Natural killer cell (primary cell): ENCODE data around the gene A1BG. TPM values are rescaled to one million over a fixed set of nuclear protein-coding genes. Genes with fewer than 3 reads are reported as not detected.
"Not testable (repeated sequence)": the region's sequence is repeated elsewhere in the genome, so short reads cannot be mapped to it uniquely, and the experiment has no call there.

Experiments
- ATAC-seq, 3 donors: fragments of 150-1000 bp in 2 of 3; fragments of 200-7000 bp in 1 of 3; cut with Tn5 transposase; 1 replicate in 1 of 3; 2 replicates in 2 of 3; pipeline ENCODE4 v1.10.0; 2021; ENCODE audit warnings: mild to moderate bottlenecking in 2 of 3, moderate library complexity in 2 of 3
- DNase-seq, 2 donors: peaks; one replicate each; pipeline versions ENCODE4 v3.0.0 to v3.0.0-alpha.2; 2013 to 2021; ENCODE audit warnings: mixed read lengths in 1 of 2
- H3K27ac ChIP-seq: one replicate; pipeline ENCODE4 v1.5.1; 2013; ENCODE audit warnings: mild to moderate bottlenecking, low read length
- H3K27me3 ChIP-seq: one replicate; pipeline ENCODE4 v1.6.1; 2013; ENCODE audit warnings: low read length; ENCODE audit not compliant: control insufficient read depth, insufficient read depth
- H3K36me3 ChIP-seq: one replicate; pipeline ENCODE4 v1.6.1; 2013; ENCODE audit warnings: low read length; ENCODE audit not compliant: control insufficient read depth, insufficient read depth
- H3K4me1 ChIP-seq: one replicate; pipeline ENCODE4 v1.6.1; 2013; ENCODE audit warnings: low read length; ENCODE audit not compliant: control insufficient read depth, insufficient read depth
- H3K4me3 ChIP-seq: one replicate; pipeline ENCODE4 v1.5.1; 2013; ENCODE audit warnings: low read length
- H3K9me3 ChIP-seq: one replicate; pipeline ENCODE4 v1.6.1; 2013; ENCODE audit warnings: low read length; ENCODE audit not compliant: control insufficient read depth, insufficient read depth
- H3K27ac Mint-ChIP-seq, 2 donors: one replicate each; pipeline ENCODE4 v1.8.0; 2022; ENCODE audit warnings: mild to moderate bottlenecking in 2 of 2, mixed read lengths in 2 of 2, moderate library complexity in 1 of 2
- H3K27me3 Mint-ChIP-seq, 2 donors: one replicate each; pipeline ENCODE4 v1.8.0; 2022; ENCODE audit warnings: low read depth in 2 of 2, mixed read lengths in 2 of 2
- H3K36me3 Mint-ChIP-seq: one replicate; pipeline ENCODE4 v1.8.0; 2022; ENCODE audit warnings: mixed read lengths
- H3K4me1 Mint-ChIP-seq, 2 donors: one replicate each; pipeline ENCODE4 v1.8.0; 2022; ENCODE audit warnings: mixed read lengths in 2 of 2
- H3K4me3 Mint-ChIP-seq: one replicate; pipeline ENCODE4 v1.8.0; 2022; ENCODE audit warnings: mild to moderate bottlenecking, moderate library complexity, mixed read lengths
- H3K9me3 Mint-ChIP-seq, 2 donors: one replicate each; pipeline ENCODE4 v1.8.0; 2022; ENCODE audit warnings: mixed read lengths in 2 of 2
- WGBS: methylation state at CpG from one replicate; pipeline ENCODE4 v1.1.7; 2013; ENCODE audit warnings: missing lambda C conversion rate; ENCODE audit not compliant: insufficient coverage; 5-methylcytosine and 5-hydroxymethylcytosine counted together
- intact Hi-C: fragments of 100-400 bp; cut with micrococcal nuclease; formaldehyde crosslinking; loops from one replicate; pipeline ENCODE4 v1.14.2; 2022
- total RNA-seq, 4 donors: library from RNA; stranded (reverse); fragments of 120-200 nt in 1 of 4; gene quantifications; one replicate each; pipeline versions ENCODE4 v1.2.3 to v1.2.4, GENCODE V29; 2013 to 2022
- TF ChIP-seq, protein P1 (sequence below): fragments of 200-600 bp; IDR thresholded peaks from one replicate; pipeline ENCODE4 v1.8.0; 2022; ENCODE audit warnings: antibody characterized with exemption

The A1BG gene
- total RNA-seq, 3 donors from 2014 or later (not counting 1 experiment from before 2014, with no cell fraction given): 2.0 to 10.6 (median 3.5) TPM

DNA sequence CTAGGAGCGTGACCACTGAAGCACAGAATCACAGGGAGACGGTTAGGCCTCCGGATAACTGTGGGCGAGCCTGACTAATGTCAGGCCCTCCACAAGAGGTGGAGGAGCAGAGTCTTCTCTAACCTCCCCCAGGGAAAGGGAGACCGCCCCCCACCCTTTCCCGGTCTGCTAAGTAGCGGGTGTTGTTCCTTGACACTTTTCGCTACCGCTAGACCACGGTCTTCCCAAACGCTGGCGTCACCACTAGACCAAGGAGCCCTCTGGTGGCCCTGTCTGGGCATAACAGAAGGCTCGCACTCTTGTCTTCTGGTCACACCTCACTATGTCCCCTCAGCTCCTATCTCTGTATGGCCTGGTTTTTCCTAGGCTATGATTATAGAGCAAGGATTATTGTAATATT lies 42.6 kb downstream of the A1BG start:
- WGBS: 95% methylated on average over 11 of the region's 13 CpGs
- not testable (repeated sequence) for H3K4me3 Mint-ChIP-seq

DNA sequence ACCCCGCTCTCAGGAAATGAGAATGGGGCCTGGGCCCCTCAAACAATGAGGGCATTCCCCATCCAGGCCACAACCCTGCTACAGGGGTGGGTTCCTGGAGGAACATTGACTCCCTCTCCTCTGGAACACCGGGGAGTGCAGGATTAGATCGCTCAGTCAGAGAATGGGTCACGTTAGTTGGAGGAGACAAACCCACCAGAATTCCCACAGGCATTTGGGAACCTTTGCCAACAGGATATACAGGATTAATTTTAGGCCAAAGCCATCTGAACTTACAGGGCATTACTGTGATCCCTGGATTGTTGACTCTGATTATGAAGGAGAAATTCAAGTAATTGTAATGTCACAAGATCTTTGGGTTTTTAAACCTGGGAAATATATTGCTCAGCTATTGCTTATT lies 45.6 kb downstream of the A1BG start:
- Histone ChIP-seq H3K27me3 (no peaks in the 10 kb centered on the region), H3K9me3 (no peaks in the 10 kb centered on the region), H3K27ac (no peak overlapping the region), H3K4me1 (peaks cover 10% of the 10 kb centered on the region), H3K36me3 (peaks cover 46% of the 10 kb centered on the region), H3K4me3 (no peak overlapping the region)
- Mint-ChIP-seq H3K4me1 (peaks cover 44 to 55% of the 10 kb centered on the region in 2 donors), H3K4me3 (no peak overlapping the region), H3K27ac (peak overlapping the region in 1 of 2 donors; percentile 18), H3K36me3 (peaks cover 12% of the 10 kb centered on the region), H3K9me3 (no peaks in the 10 kb centered on the region), H3K27me3 (no peaks in the 10 kb centered on the region)
- TF ChIP-seq, protein P1, sequence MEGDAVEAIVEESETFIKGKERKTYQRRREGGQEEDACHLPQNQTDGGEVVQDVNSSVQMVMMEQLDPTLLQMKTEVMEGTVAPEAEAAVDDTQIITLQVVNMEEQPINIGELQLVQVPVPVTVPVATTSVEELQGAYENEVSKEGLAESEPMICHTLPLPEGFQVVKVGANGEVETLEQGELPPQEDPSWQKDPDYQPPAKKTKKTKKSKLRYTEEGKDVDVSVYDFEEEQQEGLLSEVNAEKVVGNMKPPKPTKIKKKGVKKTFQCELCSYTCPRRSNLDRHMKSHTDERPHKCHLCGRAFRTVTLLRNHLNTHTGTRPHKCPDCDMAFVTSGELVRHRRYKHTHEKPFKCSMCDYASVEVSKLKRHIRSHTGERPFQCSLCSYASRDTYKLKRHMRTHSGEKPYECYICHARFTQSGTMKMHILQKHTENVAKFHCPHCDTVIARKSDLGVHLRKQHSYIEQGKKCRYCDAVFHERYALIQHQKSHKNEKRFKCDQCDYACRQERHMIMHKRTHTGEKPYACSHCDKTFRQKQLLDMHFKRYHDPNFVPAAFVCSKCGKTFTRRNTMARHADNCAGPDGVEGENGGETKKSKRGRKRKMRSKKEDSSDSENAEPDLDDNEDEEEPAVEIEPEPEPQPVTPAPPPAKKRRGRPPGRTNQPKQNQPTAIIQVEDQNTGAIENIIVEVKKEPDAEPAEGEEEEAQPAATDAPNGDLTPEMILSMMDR: no peak
- 99% methylated on average over 4 of the region's 4 CpGs for WGBS
- DNase-seq (no peak), ATAC-seq (no peak)
- intact Hi-C loops: no loop called here

More for the DNA sequence above, 42.6 kb downstream of the A1BG start:
- DNase-seq: peak in 1 of 2 donors; percentile 22
- Mint-ChIP-seq H3K36me3 (peaks cover 19% of the 10 kb centered on the region), H3K4me1 (peaks cover 30 to 41% of the 10 kb centered on the region in 2 donors), H3K27ac (peak overlapping the region; percentile 56 to 58)
- ATAC-seq, H3K27me3 ChIP-seq, H3K9me3 ChIP-seq, H3K9me3 Mint-ChIP-seq, intact Hi-C loops, H3K4me1 ChIP-seq, H3K27me3 Mint-ChIP-seq, H3K4me3 ChIP-seq, H3K27ac ChIP-seq: not testable (repeated sequence)
- peaks cover 68% of the 10 kb centered on the region for H3K36me3 ChIP-seq
- TF ChIP-seq, protein P1: peak; percentile 20

DNA sequence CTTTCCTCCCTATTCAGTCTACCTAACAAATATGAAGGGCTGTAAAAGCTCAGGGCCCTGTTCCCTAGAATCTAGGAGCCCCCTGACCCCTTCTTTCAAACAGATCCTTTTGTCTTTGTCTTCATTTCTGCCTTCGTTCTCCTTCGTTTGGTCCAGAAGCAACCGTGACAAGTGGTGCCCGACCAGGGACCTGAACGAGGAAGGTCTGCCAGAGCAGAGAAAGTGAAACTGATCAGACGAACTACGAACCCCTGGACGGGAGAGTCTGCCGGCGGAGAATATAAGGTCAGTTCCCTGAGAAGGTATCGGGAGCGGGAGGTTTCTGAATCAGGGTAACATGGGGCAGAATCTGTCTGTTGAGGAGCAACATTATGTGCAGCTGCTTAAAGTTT lies 47.4 kb downstream of the A1BG start:
- Histone ChIP-seq H3K4me3 (peak overlapping the region; percentile 60), H3K36me3 (peaks cover 29% of the 10 kb centered on the region), H3K27me3 (no peaks in the 10 kb centered on the region), H3K9me3 (peaks cover under 1% of the 10 kb centered on the region), H3K4me1 (peaks cover 10% of the 10 kb centered on the region), H3K27ac (peak overlapping the region; percentile 84)
- Mint-ChIP-seq H3K27me3 (no peaks in the 10 kb centered on the region), H3K27ac (peak overlapping the region; percentile 99), H3K4me1 (peaks cover 40 to 52% of the 10 kb centered on the region in 2 donors), H3K4me3 (peak overlapping the region; percentile 98), H3K36me3 (no peaks in the 10 kb centered on the region), H3K9me3 (no peaks in the 10 kb centered on the region)
- TF ChIP-seq, protein P1: no peak
- DNase-seq: peak in 1 of 2 donors; percentile 43
- WGBS: 78% methylated on average over 12 of the region's 12 CpGs
- intact Hi-C loops: loop anchor here (1.0 to 2.0 kb wide), 5 partner anchors 21 to 123 kb away; partner anchors contain the start of genes ZNF274, ZNF497, ZNF8 and ZNF837
- ATAC-seq: no peak
